Panc1 (cell line): ENCODE data around the gene PIP5K1A. TPM values are rescaled to one million over a fixed set of nuclear protein-coding genes. Genes with fewer than 3 reads are reported as not detected.

Source experiments
- ATAC-seq: fragments of 200-7000 bp; cut with Tn5 transposase; 2 replicates; pipeline ENCODE4 v1.9.1; 2020; ENCODE audit warnings: mild to moderate bottlenecking, moderate library complexity
- BruUV-seq: library from RNA; stranded (reverse); fragments of 400-500 nt; replicated peaks from 2 replicates; lab custom pipeline; 2021; lab: Mats Ljungman, UMichigan
- CTCF ChIA-PET: fragments of 300-600 bp; sonication (Branson Sonifier 250); formaldehyde crosslinking; loops from one replicate; lab custom pipeline; 2022; ENCODE audit warnings: antibody characterized with exemption; lab: Charles Lee
- POLR2A ChIA-PET: fragments of 300-600 bp; sonication (Branson Sonifier 250); formaldehyde crosslinking; loops from one replicate; lab custom pipeline; 2022; ENCODE audit warnings: antibody characterized with exemption; lab: Charles Lee
- DNase-seq: peaks from one replicate; pipeline ENCODE4 v3.0.0-alpha.2; 2010; ENCODE audit warnings: low read depth, low spot score
- H3K27ac ChIP-seq: 2 replicates; pipeline ENCODE4 v1.5.1; 2011; ENCODE audit warnings: mild to moderate bottlenecking, low read length, inconsistent platforms
- H3K27me3 ChIP-seq: fragments of 200-500 bp; sonication (Bioruptor generic); 2 replicates; pipeline ENCODE4 v1.6.0; 2014; ENCODE audit warnings: low read length, inconsistent platforms; ENCODE audit not compliant: control insufficient read depth, insufficient read depth
- H3K36me3 ChIP-seq: fragments of 200-500 bp; sonication (Bioruptor generic); 2 replicates; pipeline ENCODE4 v1.5.1; 2014; ENCODE audit warnings: inconsistent platforms, mild to moderate bottlenecking, low read length, moderate library complexity; ENCODE audit not compliant: control insufficient read depth, insufficient read depth
- H3K4me1 ChIP-seq: 2 replicates; pipeline ENCODE4 v1.5.1; 2011; ENCODE audit warnings: inconsistent platforms, mild to moderate bottlenecking, low read length, moderate library complexity; ENCODE audit not compliant: control insufficient read depth, insufficient read depth
- H3K4me3 ChIP-seq, 2 experiments: 2 replicates each; pipeline ENCODE4 v1.5.1; 2011 to 2012; ENCODE audit warnings: low read depth in 2 of 2, low read length in 2 of 2, mild to moderate bottlenecking in 2 of 2, inconsistent platforms in 1 of 2, moderate library complexity in 1 of 2
- H3K9me3 ChIP-seq: fragments of 200-500 bp; sonication (Bioruptor generic); 2 replicates; pipeline ENCODE4 v1.5.1; 2014; ENCODE audit warnings: low read depth, mild to moderate bottlenecking, inconsistent platforms, low read length, moderate library complexity; ENCODE audit not compliant: control insufficient read depth, insufficient read depth
- CTCF ChIP-seq: fragments of 450-650 bp; IDR thresholded peaks from 2 replicates; pipeline ENCODE4 v1.5.1; 2017; ENCODE audit warnings: mild to moderate bottlenecking
- POLR2AphosphoS5 ChIP-seq: IDR thresholded peaks from 2 replicates; pipeline ENCODE4 v1.6.1; 2012; ENCODE audit warnings: mild to moderate bottlenecking, low read depth, low read length, moderate library complexity
- REST ChIP-seq, 2 experiments: IDR thresholded peaks; 2 replicates each; pipeline ENCODE4 v1.6.1; 2011 to 2012; ENCODE audit warnings: low read depth in 2 of 2, control low read depth in 1 of 2, low read length in 1 of 2, mild to moderate bottlenecking in 1 of 2, moderate library complexity in 1 of 2; ENCODE audit not compliant: insufficient read depth in 1 of 2
- SIN3A ChIP-seq: IDR thresholded peaks from 2 replicates; pipeline ENCODE4 v1.6.1; 2012; ENCODE audit warnings: low read depth, mild to moderate bottlenecking, low read length, moderate library complexity, borderline replicate concordance; ENCODE audit not compliant: insufficient read depth
- TCF7L2 ChIP-seq: IDR thresholded peaks from 2 replicates; pipeline ENCODE4 v1.6.1; 2011; ENCODE audit warnings: mild to moderate bottlenecking, low read depth, low read length, inconsistent platforms
- in situ Hi-C: cut with HindIII; loops from 2 replicates; pipeline ENCODE4 v1.10.0; 2016; ENCODE audit warnings: low sequenced_read_pairs, low pct_unique_long_range_greater_than_20kb
- intact Hi-C: fragments of 100-400 bp; cut with micrococcal nuclease; formaldehyde crosslinking; loops from one replicate; pipeline ENCODE4 v1.10.0; 2022; ENCODE audit not compliant: unreplicated experiment
- total RNA-seq: library from RNA; stranded (reverse); gene quantifications from one replicate; pipeline ENCODE4 v1.2.1, GENCODE V29; 2021; ENCODE audit not compliant: unreplicated experiment

The PIP5K1A gene
- total RNA-seq, 1 experiment from 2014 or later, result 78.9 TPM

GRCh38 chr1:151243683-151244216 is 45.4 kb downstream of the PIP5K1A start:
- Histone ChIP-seq H3K4me1 (no peaks in the 10 kb centered on the region), H3K9me3 (no peaks in the 10 kb centered on the region), H3K36me3 (peaks cover 48% of the 10 kb centered on the region), H3K4me3 (no peak overlapping the region), H3K27me3 (no peaks in the 10 kb centered on the region), H3K27ac (no peak overlapping the region)
- DNase-seq, result no peak
- ChIA-PET CTCF (no interaction called here), POLR2A (no interaction called here)
- no peak for ATAC-seq
- BruUV-seq, result no TSS peak
- TF ChIP-seq CTCF (no peak), REST (IDR thresholded peaks at IDR 0.05; ENCODE audit: insufficient read depth in 1 of 2, low read depth in 2 of 2, low read length in 1 of 2) (no peak), SIN3A (no peak), POLR2AphosphoS5 (no peak), TCF7L2 (no peak)
- in situ Hi-C loops (no loop called here), intact Hi-C loops (no loop called here)

DNA sequence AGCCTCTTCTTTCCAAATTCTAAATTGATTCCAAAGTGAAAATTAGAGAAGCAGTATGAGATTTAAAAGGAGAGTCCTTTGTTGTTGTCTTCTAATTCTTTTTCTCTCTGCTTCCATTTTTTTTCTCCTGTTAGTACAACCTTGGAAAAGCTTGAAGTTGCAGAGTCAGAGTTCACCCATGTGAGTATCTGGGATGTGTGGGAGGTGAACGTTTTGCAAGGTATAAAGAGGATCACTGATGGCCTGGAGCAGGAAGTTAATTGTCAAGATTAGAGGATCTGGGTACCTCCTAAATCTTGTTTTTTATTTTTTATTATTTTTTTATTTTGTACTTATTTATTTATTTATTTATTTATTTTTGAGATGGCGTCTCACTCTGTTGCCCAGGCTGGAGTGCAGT is 48.4 kb downstream of the PIP5K1A start:
- in situ Hi-C loops, result no loop called here
- TF ChIP-seq CTCF (no peak), REST (IDR thresholded peaks at IDR 0.05; ENCODE audit: insufficient read depth in 1 of 2, low read depth in 2 of 2, low read length in 1 of 2) (no peak), SIN3A (no peak), TCF7L2 (no peak), POLR2AphosphoS5 (no peak)
- DNase-seq (no peak), ATAC-seq (no peak)
- ChIA-PET POLR2A (no interaction called here), CTCF (no interaction called here)
- no peaks in the 10 kb centered on the region for H3K27me3 ChIP-seq
- BruUV-seq, result no TSS peak
- H3K4me1 ChIP-seq, result no peaks in the 10 kb centered on the region
- H3K4me3 ChIP-seq, result no peak overlapping the region
- intact Hi-C loops, result no loop called here
- H3K27ac ChIP-seq, result no peak overlapping the region
- peaks cover 43% of the 10 kb centered on the region for H3K36me3 ChIP-seq
- H3K9me3 ChIP-seq, result no peaks in the 10 kb centered on the region
